Colon (tissue), 2 donors: ENCODE measurements around the gene HOXC6.

ENCODE experiments used
- FAIRE-seq: peaks from 2 replicates; lab custom pipeline; 2012; peaks lifted over from hg19 to GRCh38; lab: Jason Lieb, UNC
- donor health status: control.
- donor health status: control.

The HOXC6 gene

DNA sequence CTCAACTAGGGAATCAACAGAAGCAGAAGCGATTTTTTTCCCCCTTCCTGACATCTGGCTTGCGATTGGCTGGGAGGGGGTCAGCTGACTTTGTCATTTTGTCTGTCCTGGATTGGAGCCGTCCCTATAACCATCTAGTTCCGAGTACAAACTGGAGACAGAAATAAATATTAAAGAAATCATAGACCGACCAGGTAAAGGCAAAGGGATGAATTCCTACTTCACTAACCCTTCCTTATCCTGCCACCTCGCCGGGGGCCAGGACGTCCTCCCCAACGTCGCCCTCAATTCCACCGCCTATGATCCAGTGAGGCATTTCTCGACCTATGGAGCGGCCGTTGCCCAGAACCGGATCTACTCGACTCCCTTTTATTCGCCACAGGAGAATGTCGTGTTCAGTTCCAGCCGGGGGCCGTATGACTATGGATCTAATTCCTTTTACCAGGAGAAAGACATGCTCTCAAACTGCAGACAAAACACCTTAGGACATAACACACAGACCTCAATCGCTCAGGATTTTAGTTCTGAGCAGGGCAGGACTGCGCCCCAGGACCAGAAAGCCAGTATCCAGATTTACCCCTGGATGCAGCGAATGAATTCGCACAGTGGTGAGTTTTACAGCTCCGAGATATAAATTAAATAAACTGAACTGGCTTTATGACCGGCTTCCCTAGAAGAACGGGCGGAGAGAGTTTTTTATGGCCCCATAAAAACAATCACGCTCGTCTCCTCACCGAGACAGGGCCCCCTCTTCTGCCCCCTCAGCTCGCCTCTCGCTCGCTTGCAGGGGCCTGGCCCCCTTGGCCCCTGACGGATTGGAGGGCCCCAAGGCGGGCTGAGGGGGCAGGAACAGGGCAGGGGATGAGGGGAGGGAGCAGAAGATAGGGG lies at the start of gene HOXC6:
HOXC6 (plus strand) TSS at position 127 of the 888 bp plus-strand sequence; CDS start at position 209, 82 bp downstream.
- FAIRE-seq, result no peak

DNA sequence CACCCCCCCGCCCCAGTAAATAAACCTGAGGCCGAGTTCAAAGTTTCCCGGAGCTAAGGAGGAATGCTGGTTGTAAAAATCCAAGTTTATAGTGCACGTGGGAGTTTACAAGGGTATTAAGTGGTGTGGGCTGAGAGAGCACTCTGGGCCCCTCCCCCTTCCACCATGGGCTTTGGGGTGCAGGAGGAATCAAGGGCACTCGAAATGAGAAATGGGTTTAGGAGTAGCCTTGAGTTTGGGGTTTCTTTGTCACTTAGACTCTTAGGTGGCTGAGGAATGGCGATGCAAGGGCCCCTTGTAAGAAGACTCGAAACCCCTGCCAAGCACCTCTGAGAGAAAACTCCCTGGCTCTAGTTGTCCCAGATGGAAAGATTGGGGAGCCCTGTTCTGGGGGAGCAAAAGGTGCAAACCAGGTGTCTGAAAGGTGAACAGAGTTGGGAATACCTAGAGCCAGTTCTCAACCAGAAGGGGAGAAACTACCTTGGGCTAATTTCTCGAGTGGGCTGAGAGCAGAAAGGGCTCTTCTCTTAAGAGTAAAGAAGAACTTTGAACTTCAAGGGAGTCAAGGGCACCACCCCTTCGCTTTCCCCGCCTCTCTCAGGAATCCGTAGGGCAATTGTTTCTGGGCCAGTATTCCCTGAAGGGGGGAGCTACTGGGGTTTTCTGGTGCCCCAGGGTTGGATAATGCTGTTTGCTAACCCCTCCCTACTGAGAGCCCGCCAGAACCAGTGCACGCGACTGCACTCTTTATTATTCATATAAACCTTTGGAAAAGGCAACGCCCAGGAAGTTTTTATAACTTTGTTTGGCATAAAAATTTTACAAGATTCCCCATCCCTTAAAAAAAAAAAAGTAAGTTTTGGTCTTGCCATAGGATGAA lies 49.5 kb upstream of the HOXC6 start:
- no peak for FAIRE-seq

DNA sequence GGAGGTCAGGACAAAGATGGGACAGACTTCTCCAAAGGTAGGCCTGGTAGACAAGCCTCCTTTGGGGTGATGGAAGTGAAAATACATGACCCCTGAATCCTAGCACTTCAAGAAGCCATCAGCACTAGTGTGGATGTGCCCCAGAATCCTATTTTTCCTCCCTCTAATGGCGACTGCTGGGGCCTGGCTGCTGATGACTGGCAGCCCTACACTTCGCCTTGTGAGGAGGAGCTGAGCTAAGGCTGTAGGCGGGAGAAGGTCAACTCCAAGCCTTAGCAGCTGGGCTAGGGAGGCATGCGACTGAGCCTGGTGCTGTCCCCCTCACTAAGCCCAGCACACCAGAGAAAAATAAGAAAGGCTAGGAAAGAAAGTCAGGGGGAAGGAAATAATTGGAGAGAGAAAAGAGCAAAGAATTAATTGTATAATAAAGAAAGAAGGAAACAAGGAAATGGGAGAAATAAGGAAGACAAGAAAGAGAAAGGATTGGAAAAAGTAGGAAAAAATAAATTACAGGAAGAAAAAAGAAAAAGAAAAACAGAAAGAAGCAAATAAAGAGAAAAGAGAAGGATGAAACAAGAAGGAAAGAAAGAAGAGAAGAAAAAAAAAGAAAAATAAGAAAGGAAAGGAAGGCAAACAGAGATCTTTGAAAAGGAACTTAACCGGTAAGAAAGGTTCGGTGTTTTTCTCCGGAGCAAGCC lies 48.0 kb upstream of the HOXC6 start:
- FAIRE-seq, result no peak

DNA sequence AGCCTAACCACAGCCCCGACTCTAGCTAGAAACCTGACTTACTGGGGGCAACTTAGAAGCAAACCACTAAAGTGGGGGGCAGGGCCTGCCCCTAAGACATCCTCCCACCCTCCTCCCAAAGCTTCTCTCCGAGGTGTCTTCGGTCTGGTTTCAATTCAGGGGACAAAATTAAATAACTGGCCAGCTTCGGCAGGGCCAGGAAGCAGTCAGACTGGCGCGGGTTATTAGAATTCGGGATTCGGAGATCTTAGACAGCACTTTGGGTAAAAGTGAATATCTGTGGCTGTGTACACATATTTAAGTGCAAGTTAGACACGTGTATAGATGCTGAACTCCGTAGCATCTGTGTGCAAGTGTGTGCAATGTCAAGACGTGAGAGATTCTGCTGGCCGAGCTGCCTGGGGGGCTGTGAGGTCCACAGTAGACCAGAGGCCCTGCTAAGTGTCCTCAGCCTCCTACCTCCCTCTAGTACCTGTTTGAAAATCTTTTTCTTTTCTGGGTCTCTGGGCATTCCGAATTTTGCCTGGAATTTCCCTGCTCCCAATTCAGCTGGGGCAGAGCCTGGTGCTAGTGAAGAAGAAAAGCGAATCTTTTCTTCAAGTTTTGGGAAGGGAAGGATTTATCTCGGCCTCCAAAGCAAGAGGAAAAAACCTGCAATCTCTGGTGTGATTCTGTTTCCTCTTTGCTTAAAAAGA lies 47.3 kb upstream of the HOXC6 start:
- no peak for FAIRE-seq

DNA sequence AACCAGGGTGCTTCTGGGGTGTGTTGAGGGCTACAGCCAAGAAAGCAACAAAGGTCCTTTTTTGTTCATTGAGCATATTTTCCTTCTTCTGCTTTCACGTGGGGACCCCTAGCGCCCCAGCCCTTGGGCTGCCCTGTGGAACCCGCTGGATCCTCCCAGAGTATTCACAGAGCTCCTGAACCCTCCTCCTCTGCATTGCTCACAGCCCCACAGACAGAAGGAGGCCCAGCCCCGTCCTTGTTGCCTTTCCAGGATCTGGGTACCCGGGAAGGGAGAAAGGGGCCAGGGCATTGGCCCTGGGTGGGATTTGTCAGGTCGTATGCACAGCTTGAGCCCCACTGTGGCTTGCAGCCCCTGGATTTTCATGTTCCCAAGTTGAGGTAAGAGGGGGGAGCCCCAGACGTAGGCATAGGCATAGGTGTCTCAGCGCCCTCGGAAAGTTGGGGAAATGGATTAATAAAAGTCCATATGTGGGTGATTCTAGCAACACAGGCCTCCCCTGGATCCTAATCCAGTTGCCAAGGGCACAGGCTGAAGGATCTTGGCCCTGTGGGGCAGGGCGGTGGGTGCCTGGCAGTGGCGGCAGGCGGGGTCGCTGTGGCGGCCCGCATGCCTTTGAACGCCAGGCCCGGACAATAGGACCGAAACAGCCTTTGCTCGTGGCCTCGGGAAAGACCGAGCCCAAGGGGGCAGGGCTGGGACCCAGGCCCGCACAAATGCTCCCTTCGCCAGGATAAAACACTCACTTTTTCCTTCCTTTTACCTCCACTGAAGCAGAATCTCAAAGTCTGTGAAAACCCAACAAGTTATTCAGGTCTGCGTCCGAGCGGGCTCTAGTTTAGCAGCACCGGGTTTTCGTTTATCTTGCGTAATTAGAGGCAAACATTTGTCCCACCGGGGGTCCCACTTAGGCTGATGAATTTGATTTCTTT lies 46.3 kb upstream of the HOXC6 start:
- FAIRE-seq, result no peak

DNA sequence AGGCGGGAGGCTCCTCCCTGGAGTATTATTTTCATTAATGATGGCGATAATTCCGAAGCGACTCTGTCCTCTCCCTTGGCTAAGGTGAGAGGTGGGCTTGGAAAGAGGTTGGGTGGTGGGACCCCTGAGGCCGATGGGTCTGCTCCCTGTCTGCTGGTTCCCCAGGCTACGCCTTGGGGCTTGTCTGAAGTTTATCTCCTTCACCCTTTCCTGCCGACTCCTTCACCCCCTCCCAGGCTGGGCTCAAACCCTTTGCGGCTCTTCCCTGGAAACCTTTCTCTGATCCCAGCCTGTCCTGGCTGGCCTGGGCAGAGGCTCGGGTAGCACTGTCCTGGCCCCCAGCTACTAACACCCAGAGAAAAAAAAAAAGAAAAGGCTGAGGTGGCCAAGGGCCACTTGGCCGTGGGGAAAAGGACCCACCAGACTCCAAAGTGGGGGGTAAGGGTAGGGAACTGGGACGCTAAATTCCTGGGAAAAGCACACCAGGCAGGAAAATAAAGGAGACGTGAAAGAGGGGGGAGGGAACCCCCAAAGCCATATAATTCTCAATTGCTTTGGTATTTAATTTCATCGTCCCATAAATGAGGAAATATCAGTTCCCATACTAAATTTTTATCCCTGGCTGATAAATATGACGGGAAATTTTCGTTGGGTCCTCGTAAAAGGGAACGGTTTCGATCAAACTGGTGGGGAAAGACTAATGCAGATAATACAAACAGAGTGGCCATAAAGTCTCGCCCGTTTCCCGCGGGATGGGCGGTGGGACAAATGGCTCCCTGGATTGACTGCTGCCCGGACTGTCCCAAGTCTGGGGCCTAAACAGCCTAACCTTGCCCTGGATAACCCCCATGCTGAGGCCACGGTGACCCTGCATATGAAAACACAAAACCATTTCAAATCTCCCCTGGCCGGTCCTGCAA lies 45.3 kb upstream of the HOXC6 start:
- no peak for FAIRE-seq

DNA sequence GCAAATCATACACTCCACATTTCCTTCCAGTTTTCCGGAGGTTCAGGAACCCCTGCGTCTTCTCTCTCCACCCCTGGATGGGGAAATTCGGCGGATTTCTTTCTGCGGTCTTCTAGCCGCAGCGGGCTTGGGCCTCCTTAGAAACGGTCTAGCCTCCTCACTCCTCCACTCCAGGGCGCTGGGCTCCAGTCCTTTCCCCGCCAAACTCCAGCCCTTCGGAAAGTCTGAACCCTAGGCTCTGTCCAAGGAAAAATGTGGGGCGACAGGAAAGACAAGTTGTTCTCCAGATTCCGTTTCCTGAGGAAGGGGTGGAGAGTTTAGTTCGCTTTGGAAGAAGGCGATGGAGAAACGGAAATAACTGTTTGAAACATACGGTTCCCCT lies 44.7 kb upstream of the HOXC6 start:
- no peak for FAIRE-seq

DNA sequence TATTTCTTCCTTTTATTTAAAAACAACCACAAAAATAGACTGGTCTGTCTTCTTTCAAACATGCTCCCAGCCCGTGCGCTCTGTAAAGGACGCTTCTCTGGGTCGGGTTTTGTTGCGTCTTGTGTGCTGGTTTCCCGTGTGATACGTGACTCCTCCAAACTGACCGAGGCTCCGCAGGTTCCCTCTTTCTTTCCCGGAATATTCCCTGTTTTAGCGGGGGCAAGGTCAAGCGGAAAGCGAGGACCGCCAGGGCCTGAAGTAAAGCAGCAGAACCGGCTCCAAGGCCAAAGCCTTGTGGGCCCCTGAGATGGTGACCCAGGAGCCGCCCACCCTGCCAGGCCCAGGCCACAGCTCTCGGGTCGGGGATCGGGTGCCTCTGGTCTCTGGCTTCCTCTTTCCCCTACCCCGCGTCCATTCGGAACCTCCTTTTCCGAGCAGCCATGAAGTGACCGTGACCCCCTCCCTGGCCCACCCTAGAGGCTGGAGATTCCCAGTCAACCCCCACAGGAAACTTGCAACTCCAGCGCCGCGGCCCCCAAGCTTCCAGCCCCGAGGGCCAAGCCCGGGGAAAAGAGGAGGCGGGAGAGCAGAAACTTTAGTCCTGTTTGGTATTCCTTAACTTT lies 44.2 kb upstream of the HOXC6 start:
- no peak for FAIRE-seq

DNA sequence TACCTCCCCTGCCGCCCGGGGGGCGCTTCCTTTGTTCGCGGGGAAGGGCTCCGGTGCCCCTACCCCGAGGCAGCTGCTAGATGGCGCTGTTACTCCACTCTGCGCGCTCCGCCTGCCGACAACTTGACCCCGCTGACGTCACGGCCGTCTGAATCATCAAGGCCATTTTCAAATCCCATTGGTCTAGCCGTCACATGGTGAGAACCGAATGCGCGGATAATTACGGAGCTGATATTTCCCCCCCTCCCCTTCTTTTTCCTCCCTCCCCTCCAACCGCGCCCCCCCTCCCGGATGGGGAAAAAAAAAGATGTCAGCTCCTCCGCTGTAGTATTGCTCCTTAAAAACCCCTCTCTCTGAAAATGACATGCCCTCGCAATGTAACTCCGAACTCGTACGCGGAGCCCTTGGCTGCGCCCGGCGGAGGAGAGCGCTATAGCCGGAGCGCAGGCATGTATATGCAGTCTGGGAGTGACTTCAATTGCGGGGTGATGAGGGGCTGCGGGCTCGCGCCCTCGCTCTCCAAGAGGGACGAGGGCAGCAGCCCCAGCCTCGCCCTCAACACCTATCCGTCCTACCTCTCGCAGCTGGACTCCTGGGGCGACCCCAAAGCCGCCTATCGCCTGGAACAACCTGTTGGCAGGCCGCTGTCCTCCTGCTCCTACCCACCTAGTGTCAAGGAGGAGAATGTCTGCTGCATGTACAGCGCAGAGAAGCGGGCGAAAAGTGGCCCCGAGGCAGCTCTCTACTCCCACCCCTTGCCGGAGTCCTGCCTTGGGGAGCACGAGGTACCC lies 43.1 kb upstream of the HOXC6 start, which contains the start of gene HOXC10:
HOXC10 (plus strand) TSS at position 246 of the 791 bp plus-strand sequence; CDS start at position 360, 114 bp downstream.
- FAIRE-seq, result no peak

DNA sequence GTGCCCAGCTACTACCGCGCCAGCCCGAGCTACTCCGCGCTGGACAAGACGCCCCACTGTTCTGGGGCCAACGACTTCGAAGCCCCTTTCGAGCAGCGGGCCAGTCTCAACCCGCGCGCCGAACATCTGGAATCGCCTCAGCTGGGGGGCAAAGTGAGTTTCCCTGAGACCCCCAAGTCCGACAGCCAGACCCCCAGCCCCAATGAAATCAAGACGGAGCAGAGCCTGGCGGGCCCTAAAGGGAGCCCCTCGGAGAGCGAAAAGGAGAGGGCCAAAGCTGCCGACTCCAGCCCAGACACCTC lies 42.6 kb upstream of the HOXC6 start:
- no peak for FAIRE-seq

DNA sequence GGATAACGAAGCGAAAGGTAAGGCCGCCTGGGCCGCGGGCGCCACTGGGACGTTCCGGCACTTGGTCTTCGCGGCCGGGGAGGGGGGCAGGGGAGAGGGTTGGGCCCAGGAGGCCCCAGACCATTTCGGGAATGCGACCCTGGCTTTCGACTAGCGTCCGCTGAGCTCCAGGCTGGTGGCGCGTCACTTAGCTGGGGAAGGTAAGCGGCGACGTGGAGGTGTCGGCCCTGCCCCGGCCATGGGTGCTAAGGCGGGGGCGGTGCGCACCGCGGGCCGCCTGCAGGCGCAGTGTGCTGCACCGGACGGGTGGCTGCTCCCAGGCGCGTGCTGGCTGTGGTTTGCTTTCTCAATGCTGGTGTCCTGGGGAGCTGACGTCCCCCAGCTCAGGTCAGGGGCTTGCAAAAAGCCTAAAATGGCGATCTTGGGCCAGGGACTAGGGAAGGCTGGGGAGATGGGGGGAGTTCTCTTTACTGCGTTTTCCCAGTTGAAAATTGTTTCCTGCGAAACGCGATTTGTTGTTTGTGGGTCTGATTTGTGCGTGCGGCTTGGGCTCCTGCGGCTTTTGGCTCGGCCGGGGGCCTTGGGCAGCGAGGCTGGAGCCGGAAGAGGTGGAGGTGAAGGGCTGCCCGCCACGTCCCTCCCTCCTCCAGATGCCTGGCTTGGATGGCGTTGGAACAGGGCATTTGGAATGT lies 42.1 kb upstream of the HOXC6 start:
- no peak for FAIRE-seq

DNA sequence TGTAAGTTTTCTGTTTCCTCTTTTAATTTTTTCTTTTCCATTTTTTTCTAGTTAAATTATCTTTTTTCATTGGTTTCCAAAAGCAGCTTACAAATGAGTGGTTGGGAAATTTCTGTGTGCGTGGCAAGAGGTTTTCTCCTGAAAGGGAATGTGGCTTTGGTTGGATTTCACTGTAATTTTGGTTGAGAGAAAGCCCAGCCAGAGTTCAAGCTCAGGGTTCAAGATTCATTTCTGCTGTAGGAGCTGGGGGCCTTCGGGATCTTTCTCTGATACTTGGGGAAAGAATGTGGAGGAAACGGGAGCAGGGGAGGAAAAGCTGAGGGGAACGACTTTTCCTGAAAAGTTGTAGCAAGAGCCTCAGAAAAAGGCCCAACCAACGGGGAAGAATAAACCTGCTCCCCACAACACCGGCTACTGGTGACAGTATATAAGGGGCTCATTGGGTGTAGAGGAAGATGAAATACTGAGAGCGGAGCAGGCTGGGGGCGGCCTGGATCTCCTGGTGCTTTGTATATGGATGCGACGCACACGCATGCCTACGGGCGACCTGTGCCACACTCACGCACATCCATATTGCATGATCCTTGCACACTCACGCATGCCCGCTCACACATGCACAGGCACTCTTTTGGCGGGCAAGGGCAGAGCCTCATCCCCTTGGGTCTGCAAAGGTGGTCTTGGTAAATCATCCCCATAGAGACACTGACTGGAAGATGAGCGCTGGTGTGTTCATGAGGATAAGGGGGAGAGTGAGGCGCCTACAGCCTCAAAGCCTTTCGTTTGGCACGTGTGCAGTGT lies 41.4 kb upstream of the HOXC6 start:
- FAIRE-seq, result no peak

DNA sequence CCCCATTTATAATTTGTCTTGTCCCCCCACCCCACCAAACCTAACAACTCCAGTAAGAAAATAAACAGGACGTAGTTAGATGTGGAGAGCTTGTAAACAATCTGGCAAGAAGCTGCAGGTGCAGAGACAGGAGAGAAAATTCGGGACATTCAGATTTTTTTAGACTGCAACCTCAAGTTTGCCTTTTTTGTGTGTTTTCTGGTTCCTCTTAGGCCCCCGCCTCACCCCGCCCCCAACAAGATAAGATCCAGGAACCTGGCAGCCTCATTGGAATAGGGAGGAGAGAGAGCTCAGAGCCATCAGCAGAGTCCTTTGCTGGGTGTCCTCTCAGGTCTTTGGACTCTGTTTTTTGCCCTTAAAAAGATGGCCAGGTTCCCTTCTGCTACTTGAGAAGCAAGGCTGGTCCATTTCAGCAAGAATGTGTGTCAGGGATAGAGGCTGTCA lies 40.4 kb upstream of the HOXC6 start:
- FAIRE-seq, result no peak

DNA sequence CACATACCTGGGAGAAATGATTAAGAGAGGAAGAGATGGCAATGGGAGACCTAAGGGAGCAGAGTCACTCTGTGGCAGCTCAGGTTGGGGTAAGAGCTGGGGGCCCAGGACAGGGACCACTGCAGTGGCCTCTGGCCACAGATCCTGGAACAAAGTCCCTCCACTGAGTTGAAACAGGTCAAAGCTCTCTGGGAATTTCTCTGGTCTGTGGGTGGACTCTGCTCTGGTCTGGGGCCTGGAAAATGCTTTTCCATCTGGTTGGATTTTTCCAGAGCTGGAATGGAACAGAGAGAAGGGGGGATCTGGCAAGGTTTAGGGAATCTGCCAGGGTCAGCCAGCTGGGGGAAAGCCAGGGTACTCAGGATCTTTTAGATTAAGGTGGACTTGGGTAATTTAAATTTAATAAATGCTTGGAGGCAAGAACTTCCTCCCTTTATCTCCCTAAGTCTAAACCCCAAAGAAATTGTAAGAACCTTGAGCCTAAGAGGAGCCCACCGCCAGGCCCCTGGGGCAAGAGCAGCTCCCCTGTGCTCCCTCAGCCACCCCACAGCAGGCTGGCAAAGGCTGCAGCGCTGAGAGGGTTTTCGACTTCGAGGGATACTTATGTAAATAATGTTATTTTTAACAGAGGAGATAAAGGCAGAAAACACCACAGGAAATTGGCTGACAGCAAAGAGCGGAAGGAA lies 39.6 kb upstream of the HOXC6 start:
- no peak for FAIRE-seq

DNA sequence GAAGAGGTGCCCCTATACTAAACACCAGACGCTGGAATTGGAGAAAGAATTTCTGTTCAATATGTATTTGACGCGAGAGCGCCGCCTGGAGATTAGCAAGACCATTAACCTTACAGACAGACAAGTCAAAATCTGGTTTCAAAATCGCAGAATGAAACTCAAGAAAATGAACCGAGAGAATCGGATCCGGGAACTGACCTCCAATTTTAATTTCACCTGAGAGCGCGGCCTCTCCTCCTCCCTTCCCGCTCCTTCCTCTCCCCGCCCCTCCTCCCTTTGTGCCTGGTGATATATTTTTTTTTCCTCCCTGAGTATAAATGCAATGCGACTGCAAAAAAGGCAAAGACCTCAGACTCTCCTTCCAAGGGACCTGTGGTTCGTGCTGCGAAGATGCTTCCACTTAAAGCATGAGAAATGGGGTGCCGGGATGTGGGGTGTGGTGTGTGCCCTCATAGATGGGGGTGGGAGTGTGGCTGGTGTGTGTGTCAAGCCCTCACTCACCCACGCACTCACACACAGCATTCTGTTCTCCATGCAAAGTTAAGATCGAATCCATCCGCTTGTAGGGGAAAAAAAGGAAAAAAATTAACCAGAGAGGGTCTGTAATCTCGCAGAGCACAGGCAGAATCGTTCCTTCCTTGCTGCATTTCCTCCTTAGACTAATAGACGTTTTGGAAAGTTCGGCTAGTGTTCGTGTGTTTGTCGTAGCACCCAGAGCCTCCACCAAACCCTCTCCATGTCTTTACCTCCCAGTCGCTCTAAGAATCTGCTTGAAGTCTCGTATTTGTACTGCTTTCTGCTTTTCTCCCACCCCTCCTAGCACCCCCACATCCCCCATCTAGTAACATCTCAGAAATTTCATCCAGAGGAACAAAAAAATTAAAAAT lies 38.8 kb upstream of the HOXC6 start:
- FAIRE-seq, result no peak
